ENCODE data around the gene KCNG2.

KCNG2 gene

DNA sequence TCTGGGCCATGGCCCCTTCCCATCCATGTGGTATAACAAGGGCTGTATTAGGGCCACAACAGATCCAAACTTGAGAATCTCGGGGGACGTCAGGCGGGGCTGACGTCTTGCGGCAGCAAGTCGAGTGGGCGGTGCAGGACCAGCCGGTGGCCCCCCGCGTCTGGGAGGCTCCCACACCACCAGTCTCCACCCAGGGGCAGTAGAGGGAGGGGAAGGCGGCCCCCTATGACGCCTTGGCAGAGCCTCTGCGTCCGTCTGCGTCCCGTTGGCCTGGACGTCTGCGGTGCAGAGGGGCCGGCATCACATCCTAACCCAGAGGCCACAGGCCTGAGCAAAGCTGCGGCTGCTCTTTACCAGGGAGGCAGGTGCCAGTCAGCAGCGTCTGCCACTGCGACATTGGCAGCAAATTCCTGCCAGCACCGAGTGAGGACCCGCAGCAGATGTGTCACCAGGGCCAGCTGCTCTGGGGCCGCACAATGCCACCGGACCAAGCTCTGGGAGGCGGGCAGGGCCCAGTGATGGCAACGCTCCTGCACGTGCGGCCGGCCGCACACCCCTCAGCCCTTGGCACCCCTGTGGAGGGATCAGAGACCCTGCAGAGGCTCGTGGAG lies 73.8 kb downstream of the KCNG2 start:
- no peak overlapping the region for H3K4me3 ChIP-seq (replicated peaks; ENCODE audit: low read depth, low read length)
- TF ChIP-seq, protein P1, sequence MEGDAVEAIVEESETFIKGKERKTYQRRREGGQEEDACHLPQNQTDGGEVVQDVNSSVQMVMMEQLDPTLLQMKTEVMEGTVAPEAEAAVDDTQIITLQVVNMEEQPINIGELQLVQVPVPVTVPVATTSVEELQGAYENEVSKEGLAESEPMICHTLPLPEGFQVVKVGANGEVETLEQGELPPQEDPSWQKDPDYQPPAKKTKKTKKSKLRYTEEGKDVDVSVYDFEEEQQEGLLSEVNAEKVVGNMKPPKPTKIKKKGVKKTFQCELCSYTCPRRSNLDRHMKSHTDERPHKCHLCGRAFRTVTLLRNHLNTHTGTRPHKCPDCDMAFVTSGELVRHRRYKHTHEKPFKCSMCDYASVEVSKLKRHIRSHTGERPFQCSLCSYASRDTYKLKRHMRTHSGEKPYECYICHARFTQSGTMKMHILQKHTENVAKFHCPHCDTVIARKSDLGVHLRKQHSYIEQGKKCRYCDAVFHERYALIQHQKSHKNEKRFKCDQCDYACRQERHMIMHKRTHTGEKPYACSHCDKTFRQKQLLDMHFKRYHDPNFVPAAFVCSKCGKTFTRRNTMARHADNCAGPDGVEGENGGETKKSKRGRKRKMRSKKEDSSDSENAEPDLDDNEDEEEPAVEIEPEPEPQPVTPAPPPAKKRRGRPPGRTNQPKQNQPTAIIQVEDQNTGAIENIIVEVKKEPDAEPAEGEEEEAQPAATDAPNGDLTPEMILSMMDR (IDR thresholded peaks at IDR 0.05; ENCODE audit: low read length, missing control alignments): no peak
- DNase-seq (ENCODE audit: low read depth): no peak

GRCh38 chr18:79872527-79873444 lies 75.0 kb downstream of the KCNG2 start:
- no peak for DNase-seq (ENCODE audit: low read depth)
- TF ChIP-seq, protein P1 (IDR thresholded peaks at IDR 0.05; ENCODE audit: low read length, missing control alignments): no peak
- no peak overlapping the region for H3K4me3 ChIP-seq (replicated peaks; ENCODE audit: low read depth, low read length)

DNA sequence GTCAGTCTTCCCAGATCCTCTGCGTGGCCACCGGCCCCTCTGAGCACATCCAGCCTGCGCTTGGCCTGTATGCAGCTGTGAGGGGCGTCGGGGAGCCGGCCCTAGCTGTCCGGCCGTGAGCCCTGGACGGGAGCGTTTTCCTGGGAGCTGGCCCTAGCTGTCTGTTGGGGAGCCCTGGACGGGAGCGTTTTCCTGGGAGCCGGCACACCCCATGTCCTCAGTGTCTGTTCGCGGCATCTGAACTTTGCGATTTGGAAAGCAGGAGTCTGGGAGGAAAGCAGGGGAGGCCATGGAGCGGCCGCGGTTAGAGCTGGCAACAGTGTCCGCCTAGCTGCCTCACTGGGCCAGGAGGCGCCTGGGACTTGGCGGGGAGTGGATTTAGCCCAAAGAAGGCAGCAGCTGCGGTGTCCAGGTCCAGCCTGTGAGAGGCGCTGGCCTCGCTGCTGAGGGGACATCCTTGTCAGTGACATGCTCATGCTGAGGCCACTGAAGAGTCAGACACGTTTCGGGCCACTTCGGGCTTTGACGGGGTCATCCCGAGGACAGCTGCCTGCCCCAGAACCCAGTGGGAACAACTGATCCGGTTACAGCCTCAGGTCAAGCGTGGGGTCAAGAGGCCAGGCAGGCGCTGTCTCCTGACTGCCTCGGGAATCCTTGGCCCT lies 75.8 kb downstream of the KCNG2 start:
- H3K4me3 ChIP-seq (replicated peaks; ENCODE audit: low read depth, low read length): no peak overlapping the region
- DNase-seq (ENCODE audit: low read depth): no peak
- TF ChIP-seq, protein P1 (IDR thresholded peaks at IDR 0.05; ENCODE audit: low read length, missing control alignments): no peak

GRCh38 chr18:79874553-79875530 lies 77.1 kb downstream of the KCNG2 start:
- TF ChIP-seq, protein P1 (IDR thresholded peaks at IDR 0.05; ENCODE audit: low read length, missing control alignments): no peak
- H3K4me3 ChIP-seq (replicated peaks; ENCODE audit: low read depth, low read length): no peak overlapping the region
- no peak for DNase-seq (ENCODE audit: low read depth)

GRCh38 chr18:79875531-79875919 lies 77.8 kb downstream of the KCNG2 start:
- TF ChIP-seq, protein P1 (IDR thresholded peaks at IDR 0.05; ENCODE audit: low read length, missing control alignments): no peak
- DNase-seq (ENCODE audit: low read depth): no peak
- no peak overlapping the region for H3K4me3 ChIP-seq (replicated peaks; ENCODE audit: low read depth, low read length)

GRCh38 chr18:79875931-79876461 lies 78.3 kb downstream of the KCNG2 start:
- TF ChIP-seq, protein P1 (IDR thresholded peaks at IDR 0.05; ENCODE audit: low read length, missing control alignments): no peak
- H3K4me3 ChIP-seq (replicated peaks; ENCODE audit: low read depth, low read length): no peak overlapping the region
- DNase-seq (ENCODE audit: low read depth): no peak
